Measurements from ENCODE around the gene GALNTL6. TPM values are rescaled to one million over a fixed set of nuclear protein-coding genes. Genes with fewer than 3 reads are reported as not detected.

Gene GALNTL6
- total RNA-seq, 1 experiment from 2014 or later = not detected

- H2BK12ac ChIP-seq (ENCODE audit: insufficient read length, low read depth, low read length) = no peak overlapping the region
- no CpG with 5 or more reads among the region's 2 CpGs for WGBS (ENCODE audit: extremely low coverage, insufficient read length, low lambda C conversion rate)
- no peaks in the 10 kb centered on the region for H3K79me1 ChIP-seq (ENCODE audit: insufficient read depth, low read depth, low read length, poor library complexity, severe bottlenecking)
- H3K4me1 Mint-ChIP-seq = peaks cover 31 to 32% of the 10 kb centered on the region in 2 experiments
- no peaks in the 10 kb centered on the region; the same call in 1 of the 2 replicates for H3K27me3 Mint-ChIP-seq (ENCODE audit: low read depth)
- no peak overlapping the region for H3K9ac ChIP-seq (ENCODE audit: extremely low read depth, insufficient read length, low read length)
- H3K27ac Mint-ChIP-seq = no peak overlapping the region; a peak in 1 of 7 replicates
- H2BK120ac ChIP-seq (ENCODE audit: low read depth, low read length, poor library complexity, severe bottlenecking) = no peak overlapping the region
- H3K4me2 ChIP-seq (ENCODE audit: insufficient read depth, insufficient read length, low read length) = no peak overlapping the region
- H3K56ac ChIP-seq (ENCODE audit: insufficient read length, low read depth, low read length) = no peak overlapping the region
- DNase-seq = no peak
- no peak overlapping the region for H2AK5ac ChIP-seq (ENCODE audit: insufficient read length, low read length)
- peaks cover 2 to 11% (median 4%) of the 10 kb centered on the region in 3 experiments; a peak in 5 of 7 replicates for H3K36me3 Mint-ChIP-seq (ENCODE audit: insufficient read depth in 1 of 3, low read depth in 3 of 3)
- H4K8ac ChIP-seq (replicated peaks; ENCODE audit: insufficient read length, low read depth, low read length) = no peak overlapping the region
- H2BK15ac ChIP-seq (ENCODE audit: low read depth, low read length) = no peak overlapping the region
- H3K79me2 ChIP-seq (ENCODE audit: insufficient read depth, low read length) = no peaks in the 10 kb centered on the region
- no peak overlapping the region for H3K14ac ChIP-seq (ENCODE audit: insufficient read depth, low read length)
- H2BK5ac ChIP-seq (ENCODE audit: insufficient read length, low read length) = no peak overlapping the region
- no peaks in the 10 kb centered on the region for H3K27me3 ChIP-seq (ENCODE audit: insufficient read depth, low read length)
- H2BK20ac ChIP-seq (ENCODE audit: low read depth, low read length, poor library complexity, severe bottlenecking) = no peak overlapping the region
- H3K23ac ChIP-seq (ENCODE audit: insufficient read length, low read depth, low read length) = no peak overlapping the region
- no peak overlapping the region for H2AFZ ChIP-seq (ENCODE audit: low read length)
- peaks cover 7% of the 10 kb centered on the region; the same call in 1 of the 2 replicates for H3K4me1 ChIP-seq (ENCODE audit: insufficient read depth, low read length)
- H3K27ac ChIP-seq (ENCODE audit: insufficient read length, low read depth, low read length) = no peak overlapping the region
- no peaks in the 10 kb centered on the region for H4K20me1 ChIP-seq (ENCODE audit: control insufficient read depth, insufficient read depth, insufficient read length)
- no peaks in the 10 kb centered on the region for H3K23me2 ChIP-seq (ENCODE audit: insufficient read length, low read depth, low read length, poor library complexity, severe bottlenecking)
- no peak overlapping the region for H3K18ac ChIP-seq (ENCODE audit: insufficient read length, low read depth, low read length)
- H3K9me3 Mint-ChIP-seq = peaks cover 0 to 8% of the 10 kb centered on the region in 2 experiments; a peak in 4 of 5 replicates
- TF ChIP-seq CTCF (conservative IDR thresholded peaks at IDR 0.05) = no peak
- H3K9me3 ChIP-seq (ENCODE audit: control insufficient read depth, low read depth, low read length) = no peaks in the 10 kb centered on the region
- H3K4me3 Mint-ChIP-seq = no peak overlapping the region
- no peak overlapping the region for H3T11ph ChIP-seq (ENCODE audit: low read length)
- H4K91ac ChIP-seq (ENCODE audit: insufficient read length, low read depth, low read length) = no peak overlapping the region
- no peak overlapping the region for H4K5ac ChIP-seq (ENCODE audit: insufficient read length, low read depth, low read length)
- no peak overlapping the region for H3K4ac ChIP-seq (ENCODE audit: low read depth, low read length)
These were observed 1169.0 kb downstream of the GALNTL6 start for GRCh38 chr4:172982151-172982590.
